M059J (cell line): Measurements from ENCODE around the gene TRAF3. TPM values are rescaled to one million over a fixed set of nuclear protein-coding genes. Genes with fewer than 3 reads are reported as not detected.
"Not testable (repeated sequence)": the region's sequence is repeated elsewhere in the genome, so short reads cannot be mapped to it uniquely, and the experiment has no call there.

Source experiments
- DNase-seq: peaks from one replicate; pipeline ENCODE4 v3.0.0-alpha.2; 2012; ENCODE audit warnings: low read depth
- total RNA-seq: library from RNA; depleted of rRNA; stranded (reverse); fragments of >200 nt; shearing (Covaris generic); gene quantifications from 2 replicates; pipeline ENCODE4 v1.2.3, GENCODE V29; 2014

Gene TRAF3
- total RNA-seq, 1 experiment from 2014 or later: 16.1 TPM

DNA sequence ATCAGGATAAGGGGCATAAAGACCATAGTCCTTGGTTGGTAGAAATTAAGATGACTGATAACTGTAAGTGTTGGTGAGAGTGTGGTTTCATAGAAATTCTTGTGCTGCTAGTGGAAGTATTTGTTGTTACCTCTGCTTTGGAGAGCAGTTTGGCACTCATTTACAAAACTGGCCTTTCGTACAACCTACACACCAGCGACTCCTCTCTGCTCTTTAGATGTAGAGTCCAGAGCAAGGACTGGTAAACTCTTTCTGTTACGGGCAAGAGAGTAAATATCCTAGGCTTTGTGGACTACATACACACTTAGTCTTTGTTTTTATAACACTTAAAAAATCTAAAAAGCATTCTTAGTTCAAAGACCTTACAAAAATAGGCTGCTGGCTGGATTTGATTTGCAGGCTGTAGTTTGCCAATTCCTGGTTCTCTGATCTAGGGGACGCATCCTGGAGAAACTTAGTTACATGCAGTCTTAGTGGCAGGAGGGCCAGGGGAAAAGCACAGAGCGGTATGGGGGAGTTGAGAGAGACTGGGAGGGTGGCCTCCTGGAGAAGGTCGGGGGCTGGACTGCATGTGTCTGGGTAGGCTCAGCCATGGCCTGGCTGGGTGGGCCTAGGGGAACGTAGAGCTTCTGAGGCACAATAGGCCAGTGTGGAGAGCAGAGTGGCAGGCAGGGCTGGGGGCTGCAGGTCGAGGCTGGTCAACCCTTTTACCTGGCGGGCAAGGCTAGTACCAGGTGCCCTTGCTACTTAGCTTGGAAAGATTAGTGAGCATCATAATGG lies 89.9 kb downstream of the TRAF3 start:
- no peak for DNase-seq

DNA sequence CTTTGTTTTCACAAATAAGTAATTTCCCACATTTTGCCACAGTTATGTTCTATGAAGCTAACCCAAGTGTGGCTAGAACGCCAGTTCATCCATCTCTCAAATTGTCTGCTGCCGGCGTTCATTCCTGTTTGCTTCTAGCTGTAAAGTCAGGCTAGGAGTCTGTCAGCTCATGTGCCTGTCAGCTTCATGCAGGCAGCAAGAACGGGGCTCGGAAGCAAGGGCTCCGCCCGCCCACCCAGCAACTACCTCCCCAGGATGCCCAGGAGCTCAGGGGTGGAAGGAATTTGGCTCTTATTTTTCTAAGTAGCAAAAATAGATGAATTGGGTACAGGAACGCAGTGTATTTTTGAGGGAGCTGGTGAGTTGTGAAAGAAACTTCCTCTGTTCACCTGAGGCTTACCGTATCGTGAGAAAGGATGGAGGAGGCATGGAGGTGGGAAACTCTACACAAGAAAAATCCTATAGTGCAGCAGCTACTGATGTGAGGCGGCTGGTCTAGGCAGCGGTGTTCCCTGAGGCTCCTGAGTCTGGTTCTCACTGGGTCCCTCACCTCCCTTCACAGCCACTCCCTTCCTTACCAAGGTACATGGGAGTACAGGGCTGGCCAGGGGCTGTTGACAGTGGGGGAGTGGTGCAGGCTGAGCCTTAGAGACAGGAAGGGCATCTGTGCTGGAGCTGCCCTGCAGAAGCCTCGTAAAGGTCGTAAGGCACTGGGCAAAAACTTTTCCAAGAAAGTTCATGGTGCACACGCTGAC lies 90.8 kb downstream of the TRAF3 start:
- no peak for DNase-seq

DNA sequence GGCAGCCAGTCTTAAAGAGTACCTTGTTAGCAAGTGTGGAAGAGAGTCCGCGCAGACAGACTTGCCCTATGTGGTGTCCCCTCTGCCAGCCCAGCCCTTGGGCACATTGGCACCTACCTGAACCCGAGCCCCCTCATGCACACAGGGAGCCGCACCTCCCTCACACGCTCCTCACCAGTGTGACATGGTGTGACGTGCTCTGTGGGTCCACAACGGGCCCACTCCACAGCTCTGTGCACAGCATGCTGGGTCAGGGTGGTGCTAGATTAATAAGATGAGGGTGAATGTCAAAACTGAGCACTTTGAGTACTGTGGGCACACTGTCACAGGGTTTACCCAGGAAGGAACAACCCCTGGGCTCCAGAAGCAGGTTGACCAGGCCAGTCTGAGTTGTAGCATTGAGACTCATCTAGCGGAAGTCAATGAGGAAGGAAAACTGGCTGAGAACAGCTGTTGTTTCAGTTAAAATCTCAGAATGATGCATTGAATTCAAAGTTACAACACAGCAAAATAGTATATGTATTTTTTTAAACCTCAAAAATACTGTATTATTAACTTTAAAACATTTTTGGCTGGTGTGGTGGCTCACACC lies 91.8 kb downstream of the TRAF3 start:
- DNase-seq: no peak

DNA sequence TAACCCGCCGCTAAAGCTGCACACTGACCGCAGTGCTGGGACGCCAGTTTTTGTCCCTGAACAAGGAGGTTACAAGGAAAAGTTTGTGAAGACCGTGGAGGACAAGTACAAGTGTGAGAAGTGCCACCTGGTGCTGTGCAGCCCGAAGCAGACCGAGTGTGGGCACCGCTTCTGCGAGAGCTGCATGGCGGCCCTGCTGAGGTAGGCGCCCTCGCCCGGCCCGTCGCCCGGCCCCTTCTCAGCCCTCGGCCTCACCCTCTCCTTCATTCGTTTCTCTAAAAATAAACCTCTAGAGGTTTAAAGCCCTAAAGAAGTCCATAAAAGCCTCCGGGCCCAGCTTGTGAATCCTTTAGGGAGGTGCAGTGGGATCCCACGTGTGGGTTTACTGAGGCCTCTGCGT lies 93.0 kb downstream of the TRAF3 start:
- no peak for DNase-seq

DNA sequence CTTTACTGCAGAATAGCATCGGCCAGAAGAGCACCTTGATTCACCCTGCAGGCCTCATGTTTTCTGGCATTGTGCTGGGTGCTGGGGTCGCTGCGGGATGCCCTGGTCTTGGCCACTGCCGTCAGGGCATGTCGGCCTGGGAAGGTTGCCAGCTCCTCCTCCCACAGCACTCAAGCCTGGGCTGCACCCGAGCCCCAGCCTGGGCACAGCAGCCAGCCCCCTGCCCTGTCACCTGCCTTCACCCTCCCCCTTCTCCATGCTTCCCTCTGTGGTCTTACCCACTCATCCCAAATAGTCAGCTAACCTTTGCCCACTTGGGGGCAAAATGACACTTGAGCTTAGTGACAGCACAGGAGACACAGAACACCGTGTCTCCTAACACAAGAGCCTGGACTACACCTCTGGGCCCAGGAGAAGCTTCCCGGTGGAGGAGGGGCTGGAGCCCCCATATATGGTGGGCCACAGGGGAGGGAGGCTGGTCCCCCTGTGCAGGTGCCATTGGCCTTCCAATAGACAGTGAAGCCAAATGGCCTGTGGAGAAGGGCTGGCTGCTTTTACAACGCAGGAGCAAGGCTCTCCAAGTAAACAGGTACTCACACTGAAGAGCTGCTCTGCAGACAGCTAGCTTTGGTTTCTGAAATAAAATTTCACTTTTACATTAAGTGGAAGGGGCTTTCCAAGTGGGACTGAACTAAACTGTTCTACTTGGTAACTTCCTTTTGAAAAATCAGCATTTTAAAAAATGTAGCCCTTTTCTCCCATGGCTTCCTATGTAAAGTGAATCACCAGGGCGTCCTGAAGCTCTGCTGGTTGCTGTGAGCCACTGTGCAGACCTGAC lies 94.0 kb downstream of the TRAF3 start:
- DNase-seq: no peak

DNA sequence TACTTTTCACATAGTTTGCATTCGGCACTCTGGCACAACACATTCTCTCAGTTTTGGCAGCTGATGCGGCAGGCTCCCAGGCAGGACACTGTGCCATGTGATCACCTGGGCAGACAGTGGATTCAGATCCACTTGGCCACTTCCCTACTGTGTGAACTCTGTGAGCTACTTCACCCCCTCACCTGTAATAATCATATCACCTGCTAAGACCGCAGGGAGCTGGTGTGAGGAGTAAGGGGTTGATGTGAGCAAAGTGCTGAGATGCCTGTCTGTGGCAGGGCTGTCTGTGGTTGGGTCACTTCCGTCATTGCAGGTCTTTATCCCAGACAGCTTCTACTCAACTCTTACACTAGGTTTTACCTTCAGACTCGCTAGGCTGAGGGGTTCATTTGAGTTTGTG lies 94.8 kb downstream of the TRAF3 start:
- no peak for DNase-seq

DNA sequence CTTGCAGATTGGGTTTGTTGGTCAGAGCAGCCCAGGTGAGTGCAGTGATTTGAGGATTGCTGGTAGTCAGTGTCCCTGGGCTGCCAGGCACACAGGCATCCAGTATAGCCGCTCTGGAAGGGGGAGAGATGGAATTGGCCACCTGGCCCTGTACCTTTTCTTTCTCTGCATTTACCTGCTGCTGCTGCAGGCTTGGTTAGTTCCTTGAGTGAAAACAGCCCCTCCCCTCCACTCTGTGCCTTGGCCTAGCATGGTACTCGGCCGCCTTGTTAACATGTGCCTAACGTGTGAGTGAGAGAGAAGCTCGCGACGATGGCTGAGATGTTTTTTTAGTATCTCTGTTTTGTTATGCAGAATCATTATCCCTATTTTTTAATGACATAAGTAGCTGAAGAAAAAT lies 95.9 kb downstream of the TRAF3 start:
- DNase-seq: no peak

DNA sequence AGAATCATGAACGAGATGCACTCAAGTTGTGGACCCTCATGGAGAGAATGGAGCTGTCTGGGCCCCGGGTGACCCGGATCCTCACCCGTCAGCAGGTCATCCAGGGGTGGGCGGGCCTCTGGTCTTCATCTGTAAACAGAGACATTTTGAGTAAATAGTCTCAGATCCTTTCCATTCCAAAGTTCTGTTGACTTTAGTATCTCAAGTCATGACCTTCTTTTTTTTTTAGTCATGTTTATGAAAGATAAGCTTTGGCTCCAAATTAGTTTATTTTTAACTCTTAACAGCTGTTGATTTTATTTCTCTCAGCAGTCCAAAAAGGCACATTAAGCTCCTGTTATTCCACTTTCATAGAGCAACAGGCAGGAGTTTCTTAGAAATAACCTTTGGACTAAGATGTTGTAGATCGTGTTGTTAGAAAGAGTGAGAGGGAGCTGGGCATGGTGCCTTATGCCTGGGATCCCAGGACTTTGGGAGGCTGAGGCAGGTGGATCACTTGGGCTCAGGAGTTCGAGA lies 96.4 kb downstream of the TRAF3 start:
- no peak for DNase-seq

DNA sequence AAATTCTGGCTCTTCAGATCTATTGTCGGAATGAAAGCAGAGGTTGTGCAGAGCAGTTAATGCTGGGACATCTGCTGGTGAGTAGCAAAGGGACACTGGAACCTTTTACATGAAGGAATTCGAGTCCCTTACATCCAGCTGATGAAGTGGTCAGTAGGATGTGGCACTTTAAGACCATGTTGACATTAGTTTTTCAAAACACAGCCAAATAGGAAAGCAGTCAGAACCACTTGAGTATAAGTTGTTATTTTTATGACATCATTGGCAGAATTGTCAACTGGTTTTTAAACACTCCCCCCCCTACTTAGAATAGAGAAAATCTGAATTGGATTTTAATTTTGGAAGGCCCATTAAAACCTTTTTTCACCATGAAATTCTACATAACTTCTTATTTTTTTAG lies 98.4 kb downstream of the TRAF3 start:
- no peak for DNase-seq

DNA sequence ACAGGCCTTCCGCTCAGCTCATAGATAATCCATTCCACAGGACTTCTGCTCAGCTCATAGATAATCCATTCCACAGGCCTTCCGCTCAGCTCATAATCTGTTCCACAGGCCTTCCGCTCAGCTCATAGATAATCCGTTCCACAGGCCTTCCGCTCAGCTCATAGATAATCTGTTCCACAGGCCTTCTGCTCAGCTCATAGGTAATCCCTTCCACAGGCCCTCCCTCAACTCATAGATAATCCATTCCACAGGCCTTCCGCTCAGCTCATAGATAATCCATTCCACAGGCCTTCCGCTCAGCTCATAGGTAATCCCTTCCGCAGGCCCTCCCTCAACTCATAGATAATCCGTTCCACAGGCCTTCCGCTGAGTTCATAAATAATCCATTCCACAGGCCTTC lies 100.3 kb downstream of the TRAF3 start:
- DNase-seq: not testable (repeated sequence)

DNA sequence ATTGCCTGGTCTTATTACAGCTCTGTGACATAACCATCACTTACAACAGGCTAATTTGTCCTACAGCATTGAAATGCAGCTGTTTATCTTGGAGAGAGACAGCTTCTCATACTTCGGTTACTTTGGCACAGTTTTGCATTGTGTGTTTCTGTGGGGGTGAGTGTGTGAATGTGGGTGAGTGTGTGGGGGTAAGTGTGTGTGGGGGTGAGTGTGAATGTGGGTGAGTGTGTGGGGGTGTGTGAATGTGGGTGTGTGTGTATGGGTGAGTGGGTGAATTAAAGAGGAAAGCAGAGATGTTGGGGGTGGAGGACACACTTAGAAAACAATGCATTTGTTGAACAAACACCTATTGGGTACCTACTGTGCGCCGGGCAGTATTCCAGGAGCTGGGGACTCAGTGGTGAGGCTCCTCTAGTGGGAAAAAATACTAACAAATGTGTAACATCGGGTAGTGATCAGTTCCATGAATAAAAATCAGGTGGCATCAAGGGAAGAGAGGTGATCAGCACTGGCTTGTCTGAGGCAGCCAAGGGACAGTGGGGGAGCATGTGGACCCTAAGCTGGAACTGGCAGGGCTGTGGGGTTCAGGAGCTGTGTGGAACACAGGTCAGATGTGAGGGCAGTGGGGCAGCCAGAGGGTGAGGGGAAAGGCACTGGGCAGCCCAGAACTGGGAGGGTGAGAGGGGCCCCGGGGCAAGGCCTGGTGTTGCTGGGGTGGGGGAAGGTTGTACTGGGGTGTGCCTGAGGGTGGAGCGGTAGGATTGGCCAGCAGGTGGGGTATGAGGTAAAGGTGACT lies 101.1 kb downstream of the TRAF3 start:
- no peak for DNase-seq

DNA sequence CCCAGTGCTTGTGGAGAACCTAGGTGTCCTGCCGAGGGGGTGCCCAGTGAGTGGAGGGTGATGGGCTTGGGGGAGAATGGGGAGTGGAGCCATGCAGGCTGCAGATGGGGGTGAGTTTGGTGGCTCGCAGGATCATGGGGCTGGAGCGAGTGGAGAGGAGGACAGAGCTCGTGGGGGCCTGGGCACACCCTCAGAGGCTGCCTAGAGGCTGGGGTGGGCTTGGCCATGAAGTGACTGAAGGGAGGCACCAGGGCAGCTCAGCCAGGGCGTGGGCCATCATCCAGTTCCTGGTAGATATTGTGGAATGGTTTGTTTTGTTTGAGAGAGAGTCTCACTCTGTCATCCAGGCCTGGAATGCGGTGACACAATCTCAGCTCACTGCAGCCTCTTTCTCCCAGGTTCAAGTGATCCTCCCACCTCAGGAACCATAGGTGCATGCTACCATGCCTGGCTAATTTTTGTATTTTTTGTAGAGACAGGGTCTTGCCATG lies 101.8 kb downstream of the TRAF3 start:
- peak; percentile 2 for DNase-seq

DNA sequence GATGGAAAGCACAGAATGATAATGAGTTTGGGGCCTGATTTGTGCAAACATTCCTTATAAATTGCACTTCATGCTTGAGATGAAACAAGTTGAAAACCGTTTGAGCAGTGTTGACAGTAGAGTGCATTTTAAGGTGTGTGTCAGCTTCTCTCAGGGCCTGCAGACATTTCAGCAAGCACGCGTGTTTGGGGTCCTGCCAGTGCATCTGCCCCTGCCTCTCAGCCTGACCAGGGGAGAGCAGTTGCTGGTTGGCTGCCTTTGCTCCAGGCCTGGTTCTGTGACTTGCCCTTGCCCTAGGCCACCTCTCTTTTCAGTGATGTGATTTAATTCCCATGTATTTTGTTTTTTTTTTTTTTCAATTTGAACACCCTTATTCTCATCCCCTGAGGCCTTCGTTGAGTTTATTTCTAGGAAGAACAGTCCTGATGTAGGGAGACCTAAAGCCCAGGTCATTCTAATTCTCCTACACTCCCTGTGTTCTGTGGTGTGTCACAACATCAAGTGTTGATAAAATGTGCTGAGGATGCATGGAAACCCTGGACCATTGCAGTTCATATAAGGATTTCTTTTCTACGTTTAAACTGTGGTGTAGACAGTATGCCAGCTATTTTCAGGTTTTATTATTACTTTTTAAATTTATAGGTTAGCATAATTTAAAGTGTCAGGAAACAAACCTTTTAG lies 105.1 kb downstream of the TRAF3 start:
- DNase-seq: no peak

DNA sequence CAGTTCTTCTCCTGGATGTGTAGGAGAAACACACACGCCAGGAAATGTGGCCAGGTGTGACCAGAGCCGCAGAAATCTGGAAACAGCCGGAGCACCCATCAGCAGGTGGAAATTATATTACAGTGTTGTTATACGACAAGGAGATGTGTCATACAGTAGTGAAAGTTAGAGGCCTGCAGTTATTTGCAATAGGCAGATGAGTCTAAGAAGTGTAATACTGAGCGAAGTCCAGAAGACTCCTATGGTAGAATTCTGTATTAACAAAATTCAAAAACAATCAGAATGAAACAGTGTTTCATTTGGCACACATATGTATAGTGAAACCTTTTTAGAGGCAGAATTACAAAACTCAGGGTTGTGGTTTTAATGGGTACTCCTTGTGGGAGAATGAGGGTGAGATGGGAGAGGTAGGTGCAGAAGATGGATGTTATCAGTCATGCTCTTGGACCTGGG lies 105.9 kb downstream of the TRAF3 start:
- DNase-seq: no peak

DNA sequence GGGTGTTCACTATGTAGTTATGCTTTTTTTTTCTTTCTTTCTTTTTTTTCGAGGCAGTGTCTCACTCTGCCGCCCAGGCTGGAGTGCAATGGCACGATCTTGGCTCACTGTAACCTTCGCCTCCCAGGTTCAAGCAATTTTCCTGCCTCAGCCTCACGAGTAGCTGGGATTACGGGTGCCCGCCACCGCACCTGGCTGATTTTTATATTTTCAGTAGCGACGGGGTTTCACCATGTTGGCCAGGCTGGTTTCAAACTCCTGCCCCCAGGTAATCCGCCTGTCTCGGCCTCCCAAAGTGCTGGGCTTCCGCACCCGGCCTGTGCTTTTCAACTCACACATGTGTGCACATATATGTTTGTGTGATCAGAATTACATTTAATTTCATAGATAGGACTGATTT lies 106.3 kb downstream of the TRAF3 start:
- no peak for DNase-seq

DNA sequence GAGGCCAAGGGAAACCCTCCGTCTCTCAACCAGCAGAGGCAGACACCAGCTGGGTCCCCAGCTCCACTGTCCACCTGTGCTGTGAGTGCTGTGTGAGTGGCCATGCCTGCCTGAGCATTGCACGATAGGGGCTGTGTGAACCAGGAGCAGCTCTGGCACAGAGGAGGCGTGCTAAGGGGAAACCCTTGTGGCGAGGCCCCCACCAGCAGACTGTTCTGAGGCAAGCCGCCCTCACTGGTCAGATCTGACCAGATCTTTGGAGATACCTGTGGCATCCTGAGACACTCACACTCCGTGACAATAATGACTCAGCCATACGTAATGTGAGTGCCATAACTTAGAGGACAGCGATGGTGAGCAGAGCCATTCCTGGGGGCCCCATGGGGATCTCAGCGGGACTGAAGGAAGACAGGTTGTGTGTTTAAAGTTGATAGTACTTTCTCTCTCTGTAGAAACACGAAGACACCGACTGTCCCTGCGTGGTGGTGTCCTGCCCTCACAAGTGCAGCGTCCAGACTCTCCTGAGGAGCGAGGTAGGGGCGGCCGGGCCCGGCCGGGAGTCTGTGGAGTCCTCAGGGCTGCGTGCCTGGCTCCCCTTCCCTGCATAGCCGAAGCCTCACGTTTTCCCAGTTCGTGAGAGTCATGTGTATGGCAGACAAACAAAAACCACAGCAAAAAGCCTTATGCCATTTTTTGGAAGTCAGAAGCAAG lies 108.6 kb downstream of the TRAF3 start:
- no peak for DNase-seq

DNA sequence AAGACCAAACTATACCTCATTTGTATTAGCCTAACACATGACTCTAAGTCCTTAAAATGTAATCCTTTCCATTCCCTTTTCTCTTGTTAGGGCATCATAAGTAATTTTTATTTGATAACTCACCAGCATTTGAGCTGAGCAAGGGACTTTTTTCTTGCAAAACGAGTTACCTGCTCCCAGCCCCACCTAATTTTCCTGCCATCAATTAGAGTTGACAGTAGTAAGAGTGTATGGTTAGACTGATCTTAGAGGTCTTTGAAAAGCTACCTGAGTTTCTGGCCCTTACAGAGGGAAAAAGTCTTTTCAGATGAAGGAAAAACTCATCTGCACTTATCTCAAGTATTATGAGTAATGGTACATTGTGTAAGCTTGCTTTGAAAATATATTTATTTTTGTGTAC lies 111.5 kb downstream of the TRAF3 start:
- no peak for DNase-seq

DNA sequence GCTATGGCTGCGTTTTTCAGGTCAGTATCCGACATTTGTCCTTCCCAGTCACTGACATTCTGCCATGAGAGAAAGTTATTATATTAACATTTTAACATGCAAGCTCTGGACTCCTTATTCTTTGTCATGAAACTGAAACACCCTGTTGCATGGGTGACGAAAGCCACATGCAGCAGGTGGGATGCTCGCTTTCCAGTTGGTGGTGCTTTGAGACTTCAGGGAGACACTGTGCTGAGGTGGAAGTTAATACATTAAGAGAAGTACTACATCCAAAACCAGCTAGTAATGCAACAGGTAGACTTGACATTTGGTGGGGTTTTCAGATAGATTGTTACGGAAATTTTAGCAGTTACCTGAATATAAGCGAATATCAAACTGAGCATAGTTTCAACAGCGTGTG lies 112.4 kb downstream of the TRAF3 start:
- DNase-seq: no peak

DNA sequence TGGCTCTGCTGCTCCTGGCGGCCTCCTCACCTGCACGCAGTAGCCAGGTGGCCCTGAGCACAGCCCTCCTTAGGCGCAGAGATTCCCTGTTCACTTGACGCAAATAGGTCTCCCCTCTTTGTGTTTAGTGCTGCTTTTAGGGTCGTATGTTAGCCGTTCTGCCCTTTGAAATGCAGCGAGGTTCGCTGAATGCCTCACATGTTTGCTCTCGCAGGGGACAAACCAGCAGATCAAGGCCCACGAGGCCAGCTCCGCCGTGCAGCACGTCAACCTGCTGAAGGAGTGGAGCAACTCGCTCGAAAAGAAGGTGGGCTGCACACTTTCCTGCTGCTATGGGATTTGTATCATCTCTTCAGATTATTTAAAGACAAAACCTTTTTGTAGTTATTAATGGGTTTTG lies 113.9 kb downstream of the TRAF3 start:
- no peak for DNase-seq

DNA sequence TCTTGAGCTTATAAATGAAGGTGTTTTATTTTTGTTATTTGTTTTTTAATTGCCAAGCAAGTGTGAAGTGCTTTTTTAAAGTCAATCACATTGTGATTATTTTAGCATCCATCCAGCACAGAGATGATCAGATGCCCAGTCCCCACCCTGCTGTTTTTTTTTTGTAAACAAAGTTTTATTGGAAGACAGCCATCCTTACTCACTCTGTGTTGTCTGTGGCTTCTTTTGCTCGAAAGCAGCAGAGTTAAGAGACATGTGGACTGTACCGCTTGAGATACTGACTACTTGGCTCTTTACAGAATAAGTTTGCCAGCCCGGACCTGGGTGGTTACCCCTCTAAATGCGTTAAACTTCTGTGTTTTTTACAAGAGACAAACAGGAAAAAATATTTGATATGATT lies 114.3 kb downstream of the TRAF3 start:
- DNase-seq: peak; percentile 45
